GM19463 (cell line): ENCODE data around the gene CMPK1.

Experiments
- ATAC-seq: cut with Tn5 transposase; IDR thresholded peaks from one replicate; pipeline ENCODE4 v1.9.1; 2021; ENCODE audit warnings: mild to moderate bottlenecking, moderate library complexity; ENCODE audit not compliant: unreplicated experiment

CMPK1 gene

GRCh38 chr1:47418681-47419325, 85.2 kb downstream of the CMPK1 start:
- no peak for ATAC-seq

GRCh38 chr1:47420547-47420946, 87.0 kb downstream of the CMPK1 start:
- no peak for ATAC-seq

- ATAC-seq = no peak
Observed at GRCh38 chr1:47423872-47424271, 90.3 kb downstream of the CMPK1 start.

- ATAC-seq = no peak
Observed at GRCh38 chr1:47424336-47424982, 90.9 kb downstream of the CMPK1 start.
